Motor neuron (in vitro differentiated cells): ENCODE data around the gene DMD. TPM values are rescaled to one million over a fixed set of nuclear protein-coding genes. Genes with fewer than 3 reads are reported as not detected.
A peak's percentile ranks its signal among the peaks of the same experiment; 100 is the strongest.

ENCODE experiments used
- ATAC-seq, 8 experiments: fragments of 200-7000 bp; cut with Tn5 transposase; replicated peaks in 6 of 8; 2 replicates each; pipeline ENCODE4 v1.8.0; 2021; ENCODE audit warnings: mild to moderate bottlenecking in 8 of 8, moderate library complexity in 8 of 8
- H3K27ac ChIP-seq, 2 donors: fragments of 250-450 bp; sonication (Bioruptor Pico); 2 replicates each; pipeline ENCODE4 v1.9.0; 2021; ENCODE audit warnings: antibody characterized with exemption in 2 of 2, mild to moderate bottlenecking in 2 of 2, moderate library complexity in 1 of 2
- H3K4me1 ChIP-seq, 2 donors: fragments of 250-450 bp; sonication (Bioruptor Pico); replicated peaks in 1 of 2; 2 replicates each; pipeline ENCODE4 v1.6.1; 2021; ENCODE audit warnings: antibody characterized with exemption in 2 of 2, mild to moderate bottlenecking in 2 of 2, moderate library complexity in 1 of 2
- H3K4me3 ChIP-seq, 5 donors: fragments of 250-450 bp; sonication (Bioruptor Pico); 2 replicates each; pipeline ENCODE4 v1.9.0; 2021; ENCODE audit warnings: antibody characterized with exemption in 5 of 5, mild to moderate bottlenecking in 5 of 5, moderate library complexity in 4 of 5
- WGBS, 10 experiments: fragments of 450-650 bp; shearing (Covaris generic); methylation state at CpG; one replicate each; pipeline ENCODE4 v1.0.0; 2022; 5-methylcytosine and 5-hydroxymethylcytosine counted together
- in situ Hi-C, 9 experiments: fragments of 400-800 bp; cut with MboI; loops; one replicate each; pipeline ENCODE4 v1.15.0; 2021; ENCODE audit warnings: low sequenced_read_pairs in 9 of 9, low pct_unique_long_range_greater_than_20kb in 2 of 9; ENCODE audit not compliant: unreplicated experiment in 9 of 9
- total RNA-seq, 8 experiments: library from RNA; unstranded; fragments of 300-600 nt; gene quantifications; 2 replicates each; pipeline versions ENCODE4 v1.2.3 to v1.2.4, GENCODE V29; 2022

The DMD gene
- total RNA-seq, 8 experiments from 2014 or later, result 3.9 to 378 (median 10.5) TPM

DNA sequence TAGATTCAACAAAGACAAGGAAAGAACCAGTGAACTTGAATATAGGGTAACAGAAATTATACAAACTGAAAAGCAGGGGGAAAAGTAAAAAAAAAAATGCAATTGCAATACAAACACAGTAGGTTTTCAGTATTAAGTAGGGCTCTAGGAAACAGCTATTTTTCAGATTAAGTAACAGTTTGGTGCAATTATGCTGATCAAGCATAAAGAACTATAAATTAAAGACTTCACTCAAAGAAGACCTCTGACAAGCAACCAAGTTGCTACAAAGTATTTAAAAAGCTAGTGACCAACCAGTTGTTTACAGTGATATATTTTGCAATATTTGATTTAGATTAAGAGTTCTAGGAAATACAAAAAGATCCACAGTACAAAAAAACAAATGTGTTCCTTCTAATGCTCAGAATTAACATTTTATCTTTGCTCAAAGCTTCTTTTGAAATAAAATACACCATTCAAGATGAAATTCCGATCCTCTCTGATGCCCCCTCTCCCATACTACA lies 1908.7 kb downstream of the DMD start:
- no peak overlapping the region for H3K4me3 ChIP-seq
- no peaks in the 10 kb centered on the region for H3K4me1 ChIP-seq
- in situ Hi-C loops, result no loop called here
- no peak overlapping the region for H3K27ac ChIP-seq
- ATAC-seq, result no peak
- WGBS, 10 experiments, result 45 to 100% (median 50%) methylated on average over 1 of the region's 1 CpG; no CpG with 5 or more reads in 7 of the 10 experiments

- 63 to 100% (median 86%) methylated on average over 1 to 2 of the region's 2 CpGs; no CpG with 5 or more reads in 6 of the 10 experiments for WGBS, 10 experiments
- ATAC-seq, result no peak
- H3K4me1 ChIP-seq, result no peaks in the 10 kb centered on the region
- no peak overlapping the region for H3K27ac ChIP-seq
- in situ Hi-C loops, result no loop called here
- H3K4me3 ChIP-seq, result no peak overlapping the region
Measured at GRCh38 chrX:31301941-31302340, 1909.4 kb downstream of the DMD start.

DNA sequence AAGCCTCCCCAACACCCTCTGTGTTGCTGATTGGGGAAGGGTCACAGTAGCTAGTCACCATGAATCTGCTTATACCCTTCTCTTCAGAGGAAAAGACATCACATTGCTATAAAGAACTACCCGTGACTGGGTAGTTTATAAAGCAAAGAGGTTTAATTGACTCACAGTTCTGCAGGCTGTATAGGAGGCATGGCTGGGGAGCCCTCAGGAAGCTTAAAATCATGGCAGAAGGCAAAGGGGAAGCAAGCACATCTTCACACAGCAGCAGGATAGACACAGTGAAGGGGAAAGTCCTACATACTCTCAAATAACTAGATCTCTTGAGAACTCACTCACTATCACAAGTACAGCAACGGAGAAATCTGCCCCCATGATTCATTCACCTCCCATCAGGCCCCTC lies 1910.1 kb downstream of the DMD start:
- 0 to 100% (median 40%) methylated on average over 1 to 2 of the region's 2 CpGs; no CpG with 5 or more reads in 5 of the 10 experiments for WGBS, 10 experiments
- Histone ChIP-seq H3K27ac (no peak overlapping the region), H3K4me3 (no peak overlapping the region), H3K4me1 (no peaks in the 10 kb centered on the region)
- no peak for ATAC-seq
- in situ Hi-C loops, result no loop called here

GRCh38 chrX:31298916-31299315 lies 1912.4 kb downstream of the DMD start:
- ATAC-seq, result no peak
- no peak overlapping the region for H3K4me3 ChIP-seq
- no peaks in the 10 kb centered on the region for H3K4me1 ChIP-seq
- WGBS, 10 experiments, result 0 to 43% (median 12%) methylated on average over 1 to 4 of the region's 4 CpGs; no CpG with 5 or more reads in 2 of the 10 experiments
- H3K27ac ChIP-seq, result no peak overlapping the region
- in situ Hi-C loops, result no loop called here

GRCh38 chrX:31297881-31298280 lies 1913.5 kb downstream of the DMD start:
- ATAC-seq, result no peak
- in situ Hi-C loops, result no loop called here
- Histone ChIP-seq H3K4me3 (no peak overlapping the region), H3K27ac (no peak overlapping the region), H3K4me1 (no peaks in the 10 kb centered on the region)

- H3K4me3 ChIP-seq, result no peak overlapping the region
- H3K27ac ChIP-seq, result no peak overlapping the region
- WGBS, 10 experiments, result 17 to 94% methylated on average over 2 of the region's 3 CpGs; no CpG with 5 or more reads in 8 of the 10 experiments
- H3K4me1 ChIP-seq, result no peaks in the 10 kb centered on the region
- in situ Hi-C loops, result no loop called here
- no peak for ATAC-seq
Measured at GRCh38 chrX:31294475-31294874, 1916.9 kb downstream of the DMD start.

- peak in 1 of 8 experiments; percentile 31 for ATAC-seq
- in situ Hi-C loops, result no loop called here
- no peak overlapping the region for H3K27ac ChIP-seq
- H3K4me3 ChIP-seq, result no peak overlapping the region
- no peaks in the 10 kb centered on the region for H3K4me1 ChIP-seq
- 8 to 100% (median 50%) methylated on average over 1 to 6 of the region's 6 CpGs; no CpG with 5 or more reads in 2 of the 10 experiments for WGBS, 10 experiments
Measured at GRCh38 chrX:31293409-31293808, 1917.9 kb downstream of the DMD start.

- H3K4me3 ChIP-seq, result no peak overlapping the region
- 40 to 100% (median 80%) methylated on average over 1 to 5 of the region's 5 CpGs; no CpG with 5 or more reads in 2 of the 10 experiments for WGBS, 10 experiments
- ATAC-seq, result no peak
- no peak overlapping the region for H3K27ac ChIP-seq
- in situ Hi-C loops, result no loop called here
- no peaks in the 10 kb centered on the region for H3K4me1 ChIP-seq
Measured at GRCh38 chrX:31291131-31291530, 1920.2 kb downstream of the DMD start.

DNA sequence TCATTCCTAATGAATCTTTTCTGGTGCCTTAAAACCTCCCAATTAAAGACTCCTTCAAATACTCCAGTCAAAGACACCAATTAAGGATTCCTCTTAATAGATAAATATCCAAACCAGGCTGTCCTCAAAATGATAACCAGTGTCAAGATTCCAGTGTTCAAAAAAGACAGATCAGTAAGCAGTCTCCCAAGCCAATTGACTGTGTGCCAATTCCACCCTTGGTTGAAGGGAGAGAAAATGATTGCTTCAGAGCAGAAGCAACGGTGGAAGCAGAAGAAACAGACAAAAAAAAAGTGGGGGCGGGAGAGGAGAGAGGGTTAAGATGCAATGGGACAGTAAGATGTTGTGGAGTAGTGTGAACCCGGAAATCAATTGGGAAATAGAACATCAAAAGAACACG lies 1923.5 kb downstream of the DMD start:
- ATAC-seq, result no peak
- in situ Hi-C loops, result no loop called here
- Histone ChIP-seq H3K4me3 (no peak overlapping the region), H3K4me1 (no peaks in the 10 kb centered on the region), H3K27ac (no peak overlapping the region)
- WGBS, 10 experiments, result 0 to 100% (median 40%) methylated on average over 1 to 4 of the region's 4 CpGs; no CpG with 5 or more reads in 3 of the 10 experiments

DNA sequence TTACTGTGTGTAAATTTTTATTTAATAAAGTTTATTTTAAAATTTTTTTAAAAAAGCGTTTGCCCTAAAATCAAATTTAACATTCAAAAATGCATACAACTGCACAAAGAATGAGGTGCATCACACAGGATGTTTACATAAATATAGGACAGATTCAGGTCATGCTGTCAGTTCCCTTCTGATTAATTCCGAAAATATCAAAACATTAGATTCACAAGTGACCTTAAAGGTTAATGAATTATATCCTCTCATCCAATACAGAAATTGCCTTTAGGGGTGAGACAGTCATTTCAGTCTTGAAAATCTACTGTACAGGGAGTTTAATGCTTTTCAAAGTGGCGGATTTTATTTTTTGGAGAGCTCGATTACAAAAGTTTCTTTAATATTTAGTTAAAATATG lies 1930.8 kb downstream of the DMD start:
- in situ Hi-C loops, result no loop called here
- ATAC-seq, result no peak
- Histone ChIP-seq H3K4me3 (no peak overlapping the region), H3K27ac (no peak overlapping the region), H3K4me1 (no peaks in the 10 kb centered on the region)
- 46 to 100% (median 57%) methylated on average over 1 to 4 of the region's 4 CpGs; no CpG with 5 or more reads in 3 of the 10 experiments for WGBS, 10 experiments

- H3K4me3 ChIP-seq, result no peak overlapping the region
- in situ Hi-C loops, result no loop called here
- 60 to 100% methylated on average over 1 of the region's 2 CpGs; no CpG with 5 or more reads in 8 of the 10 experiments for WGBS, 10 experiments
- no peak overlapping the region for H3K27ac ChIP-seq
- no peak for ATAC-seq
- H3K4me1 ChIP-seq, result no peaks in the 10 kb centered on the region
Measured at GRCh38 chrX:31279359-31279758, 1932.0 kb downstream of the DMD start.

- in situ Hi-C loops, result no loop called here
- Histone ChIP-seq H3K4me1 (peaks cover 0 to 2% of the 10 kb centered on the region in 2 donors), H3K27ac (no peak overlapping the region), H3K4me3 (no peak overlapping the region)
- 10 to 51% (median 42%) methylated on average over 1 to 4 of the region's 4 CpGs; no CpG with 5 or more reads in 4 of the 10 experiments for WGBS, 10 experiments
- ATAC-seq, result no peak
Measured at GRCh38 chrX:31272472-31272775, 1938.9 kb downstream of the DMD start.

- no peak overlapping the region for H3K27ac ChIP-seq
- no peak overlapping the region for H3K4me3 ChIP-seq
- in situ Hi-C loops, result no loop called here
- 52 to 90% (median 74%) methylated on average over 1 to 6 of the region's 7 CpGs; no CpG with 5 or more reads in 4 of the 10 experiments for WGBS, 10 experiments
- peaks cover 0 to 2% of the 10 kb centered on the region in 2 donors for H3K4me1 ChIP-seq
- ATAC-seq, result no peak
Measured at GRCh38 chrX:31271615-31272471, 1939.5 kb downstream of the DMD start.

GRCh38 chrX:31269914-31270313 lies 1941.4 kb downstream of the DMD start:
- Histone ChIP-seq H3K4me3 (no peak overlapping the region), H3K27ac (no peak overlapping the region), H3K4me1 (peaks cover 2 to 5% of the 10 kb centered on the region in 2 donors)
- ATAC-seq, result no peak
- WGBS, 10 experiments, result 25 to 100% (median 38%) methylated on average over 1 to 2 of the region's 3 CpGs; no CpG with 5 or more reads in 7 of the 10 experiments
- in situ Hi-C loops, result no loop called here
